PFSK-1 (cell line): ENCODE measurements around the gene GFPT1.

Experiments used
- FOXP2 ChIP-seq: optimal IDR thresholded peaks from 2 replicates; pipeline ENCODE3; 2011; ENCODE audit warnings: borderline replicate concordance, control low read depth, inconsistent platforms; ENCODE audit not compliant: insufficient read depth; ENCODE audit errors: extremely low read length, extremely low read depth
- POLR2AphosphoS5 ChIP-seq: IDR thresholded peaks from 2 replicates; pipeline ENCODE4 v1.6.1; 2012; ENCODE audit warnings: low read depth, mild to moderate bottlenecking, control low read depth, low read length, moderate library complexity
- SIN3A ChIP-seq: IDR thresholded peaks from 2 replicates; pipeline ENCODE4 v1.6.1; 2012; ENCODE audit warnings: mild to moderate bottlenecking, low read length, moderate library complexity, borderline replicate concordance; ENCODE audit not compliant: insufficient read depth
- TAF1 ChIP-seq: IDR thresholded peaks from 2 replicates; pipeline ENCODE4 v1.6.1; 2012; ENCODE audit warnings: low read length, control low read depth, borderline replicate concordance; ENCODE audit not compliant: insufficient read depth
- TF ChIP-seq, protein P1 (sequence below), 2 experiments: IDR thresholded peaks; 2 replicates each; pipeline versions ENCODE4 v1.6.1 to v1.8.0; 2011 to 2012; ENCODE audit warnings: low read depth in 2 of 2, low read length in 2 of 2, control low read depth in 1 of 2, inconsistent platforms in 1 of 2, mild to moderate bottlenecking in 1 of 2, moderate library complexity in 1 of 2; ENCODE audit not compliant: insufficient read depth in 1 of 2

Gene GFPT1

DNA sequence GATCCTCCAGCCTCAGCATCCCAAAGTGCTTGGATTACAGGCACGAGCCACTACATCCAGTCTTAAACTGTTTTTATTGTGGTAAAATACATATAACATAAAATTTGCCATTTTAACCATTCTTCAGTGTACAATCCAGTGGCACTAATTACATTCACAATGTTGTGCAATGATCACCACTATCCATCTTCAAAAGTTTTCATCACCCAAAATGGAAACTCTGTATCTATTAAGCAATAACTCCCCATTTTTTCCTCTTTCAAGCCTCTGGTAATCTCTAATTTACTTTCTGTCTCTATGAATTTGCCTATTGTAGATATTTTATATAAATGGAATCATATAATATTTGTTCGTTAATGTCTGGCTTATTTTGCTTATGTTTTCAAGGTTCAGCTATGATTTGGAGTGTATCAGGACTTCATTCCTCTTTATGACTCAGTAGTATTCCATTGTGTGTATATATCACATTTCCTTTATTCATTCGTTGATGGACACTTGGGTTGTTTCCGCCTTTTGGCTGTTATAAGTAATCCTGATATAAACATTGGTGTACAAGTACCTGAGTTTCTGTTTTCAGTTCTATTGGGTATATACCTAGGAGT, 71.8 kb downstream of the GFPT1 start:
- no peak for TF ChIP-seq SIN3A
- no peak for TF ChIP-seq POLR2AphosphoS5
- TF ChIP-seq FOXP2: no peak
- no peak for TF ChIP-seq TAF1
- TF ChIP-seq, protein P1, sequence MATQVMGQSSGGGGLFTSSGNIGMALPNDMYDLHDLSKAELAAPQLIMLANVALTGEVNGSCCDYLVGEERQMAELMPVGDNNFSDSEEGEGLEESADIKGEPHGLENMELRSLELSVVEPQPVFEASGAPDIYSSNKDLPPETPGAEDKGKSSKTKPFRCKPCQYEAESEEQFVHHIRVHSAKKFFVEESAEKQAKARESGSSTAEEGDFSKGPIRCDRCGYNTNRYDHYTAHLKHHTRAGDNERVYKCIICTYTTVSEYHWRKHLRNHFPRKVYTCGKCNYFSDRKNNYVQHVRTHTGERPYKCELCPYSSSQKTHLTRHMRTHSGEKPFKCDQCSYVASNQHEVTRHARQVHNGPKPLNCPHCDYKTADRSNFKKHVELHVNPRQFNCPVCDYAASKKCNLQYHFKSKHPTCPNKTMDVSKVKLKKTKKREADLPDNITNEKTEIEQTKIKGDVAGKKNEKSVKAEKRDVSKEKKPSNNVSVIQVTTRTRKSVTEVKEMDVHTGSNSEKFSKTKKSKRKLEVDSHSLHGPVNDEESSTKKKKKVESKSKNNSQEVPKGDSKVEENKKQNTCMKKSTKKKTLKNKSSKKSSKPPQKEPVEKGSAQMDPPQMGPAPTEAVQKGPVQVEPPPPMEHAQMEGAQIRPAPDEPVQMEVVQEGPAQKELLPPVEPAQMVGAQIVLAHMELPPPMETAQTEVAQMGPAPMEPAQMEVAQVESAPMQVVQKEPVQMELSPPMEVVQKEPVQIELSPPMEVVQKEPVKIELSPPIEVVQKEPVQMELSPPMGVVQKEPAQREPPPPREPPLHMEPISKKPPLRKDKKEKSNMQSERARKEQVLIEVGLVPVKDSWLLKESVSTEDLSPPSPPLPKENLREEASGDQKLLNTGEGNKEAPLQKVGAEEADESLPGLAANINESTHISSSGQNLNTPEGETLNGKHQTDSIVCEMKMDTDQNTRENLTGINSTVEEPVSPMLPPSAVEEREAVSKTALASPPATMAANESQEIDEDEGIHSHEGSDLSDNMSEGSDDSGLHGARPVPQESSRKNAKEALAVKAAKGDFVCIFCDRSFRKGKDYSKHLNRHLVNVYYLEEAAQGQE (IDR thresholded peaks at IDR 0.05; ENCODE audit: insufficient read depth in 1 of 2, low read depth in 2 of 2, low read length in 2 of 2): no peak

DNA sequence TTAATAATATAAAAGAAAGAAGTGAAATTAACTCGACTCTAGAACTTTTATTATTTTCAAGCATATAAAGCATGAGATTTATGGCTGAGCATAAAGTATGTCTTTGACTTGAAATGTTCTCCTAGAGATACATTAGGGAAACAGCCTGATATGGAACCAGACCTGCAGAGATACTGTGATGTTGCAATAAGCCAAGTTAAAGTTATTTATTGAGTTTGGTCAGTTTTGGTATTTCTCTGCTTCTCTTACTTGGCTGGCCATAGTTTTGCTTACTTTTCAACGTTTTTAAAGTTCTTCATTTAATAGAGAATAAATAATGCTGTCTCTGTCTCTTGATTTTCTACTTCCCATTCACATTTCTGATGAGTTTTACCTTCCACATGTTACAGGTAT, 76.0 kb downstream of the GFPT1 start:
- TF ChIP-seq TAF1 (no peak), POLR2AphosphoS5 (no peak), FOXP2 (no peak), SIN3A (no peak)
- TF ChIP-seq, protein P1 (IDR thresholded peaks at IDR 0.05; ENCODE audit: insufficient read depth in 1 of 2, low read depth in 2 of 2, low read length in 2 of 2): no peak

- TF ChIP-seq SIN3A (no peak), FOXP2 (no peak), TAF1 (no peak), POLR2AphosphoS5 (no peak)
- TF ChIP-seq, protein P1 (IDR thresholded peaks at IDR 0.05; ENCODE audit: insufficient read depth in 1 of 2, low read depth in 2 of 2, low read length in 2 of 2): no peak
Observed at GRCh38 chr2:69310111-69311023, 76.7 kb downstream of the GFPT1 start.

- no peak for TF ChIP-seq FOXP2
- TF ChIP-seq TAF1: no peak
- no peak for TF ChIP-seq SIN3A
- no peak for TF ChIP-seq POLR2AphosphoS5
- TF ChIP-seq, protein P1 (IDR thresholded peaks at IDR 0.05; ENCODE audit: insufficient read depth in 1 of 2, low read depth in 2 of 2, low read length in 2 of 2): no peak
Observed at GRCh38 chr2:69309351-69310110, 77.5 kb downstream of the GFPT1 start.
